Measurements from ENCODE around the gene RUSC2. TPM values are rescaled to one million over a fixed set of nuclear protein-coding genes. Genes with fewer than 3 reads are reported as not detected.

Gene RUSC2, protein sequence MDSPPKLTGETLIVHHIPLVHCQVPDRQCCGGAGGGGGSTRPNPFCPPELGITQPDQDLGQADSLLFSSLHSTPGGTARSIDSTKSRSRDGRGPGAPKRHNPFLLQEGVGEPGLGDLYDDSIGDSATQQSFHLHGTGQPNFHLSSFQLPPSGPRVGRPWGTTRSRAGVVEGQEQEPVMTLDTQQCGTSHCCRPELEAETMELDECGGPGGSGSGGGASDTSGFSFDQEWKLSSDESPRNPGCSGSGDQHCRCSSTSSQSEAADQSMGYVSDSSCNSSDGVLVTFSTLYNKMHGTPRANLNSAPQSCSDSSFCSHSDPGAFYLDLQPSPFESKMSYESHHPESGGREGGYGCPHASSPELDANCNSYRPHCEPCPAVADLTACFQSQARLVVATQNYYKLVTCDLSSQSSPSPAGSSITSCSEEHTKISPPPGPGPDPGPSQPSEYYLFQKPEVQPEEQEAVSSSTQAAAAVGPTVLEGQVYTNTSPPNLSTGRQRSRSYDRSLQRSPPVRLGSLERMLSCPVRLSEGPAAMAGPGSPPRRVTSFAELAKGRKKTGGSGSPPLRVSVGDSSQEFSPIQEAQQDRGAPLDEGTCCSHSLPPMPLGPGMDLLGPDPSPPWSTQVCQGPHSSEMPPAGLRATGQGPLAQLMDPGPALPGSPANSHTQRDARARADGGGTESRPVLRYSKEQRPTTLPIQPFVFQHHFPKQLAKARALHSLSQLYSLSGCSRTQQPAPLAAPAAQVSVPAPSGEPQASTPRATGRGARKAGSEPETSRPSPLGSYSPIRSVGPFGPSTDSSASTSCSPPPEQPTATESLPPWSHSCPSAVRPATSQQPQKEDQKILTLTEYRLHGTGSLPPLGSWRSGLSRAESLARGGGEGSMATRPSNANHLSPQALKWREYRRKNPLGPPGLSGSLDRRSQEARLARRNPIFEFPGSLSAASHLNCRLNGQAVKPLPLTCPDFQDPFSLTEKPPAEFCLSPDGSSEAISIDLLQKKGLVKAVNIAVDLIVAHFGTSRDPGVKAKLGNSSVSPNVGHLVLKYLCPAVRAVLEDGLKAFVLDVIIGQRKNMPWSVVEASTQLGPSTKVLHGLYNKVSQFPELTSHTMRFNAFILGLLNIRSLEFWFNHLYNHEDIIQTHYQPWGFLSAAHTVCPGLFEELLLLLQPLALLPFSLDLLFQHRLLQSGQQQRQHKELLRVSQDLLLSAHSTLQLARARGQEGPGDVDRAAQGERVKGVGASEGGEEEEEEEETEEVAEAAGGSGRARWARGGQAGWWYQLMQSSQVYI (N-terminal part only)
- 15.9 and 16.8 TPM in 2 replicates for polyA plus RNA-seq (2011; rRNA removed)
- 17.6 and 25.3 TPM in 2 replicates for polyA plus RNA-seq (2012; cell fraction: cytosol; rRNA removed)
- polyA plus RNA-seq (2012; cell fraction: nucleus; rRNA removed): 67.7 and 81.9 TPM in 2 replicates
- polyA plus RNA-seq (2017; fragmentation: RNase III; extraction: RNeasy Plus Mini Kit Qiagen cat#74134 plus additional on column Dnase treatment): 21.0 to 21.6 TPM (median 21.2 TPM) in 3 replicates
- polyA minus RNA-seq (2011; rRNA and poly(A)+ RNA removed): 77.7 and 84.8 TPM in 2 replicates

DNA sequence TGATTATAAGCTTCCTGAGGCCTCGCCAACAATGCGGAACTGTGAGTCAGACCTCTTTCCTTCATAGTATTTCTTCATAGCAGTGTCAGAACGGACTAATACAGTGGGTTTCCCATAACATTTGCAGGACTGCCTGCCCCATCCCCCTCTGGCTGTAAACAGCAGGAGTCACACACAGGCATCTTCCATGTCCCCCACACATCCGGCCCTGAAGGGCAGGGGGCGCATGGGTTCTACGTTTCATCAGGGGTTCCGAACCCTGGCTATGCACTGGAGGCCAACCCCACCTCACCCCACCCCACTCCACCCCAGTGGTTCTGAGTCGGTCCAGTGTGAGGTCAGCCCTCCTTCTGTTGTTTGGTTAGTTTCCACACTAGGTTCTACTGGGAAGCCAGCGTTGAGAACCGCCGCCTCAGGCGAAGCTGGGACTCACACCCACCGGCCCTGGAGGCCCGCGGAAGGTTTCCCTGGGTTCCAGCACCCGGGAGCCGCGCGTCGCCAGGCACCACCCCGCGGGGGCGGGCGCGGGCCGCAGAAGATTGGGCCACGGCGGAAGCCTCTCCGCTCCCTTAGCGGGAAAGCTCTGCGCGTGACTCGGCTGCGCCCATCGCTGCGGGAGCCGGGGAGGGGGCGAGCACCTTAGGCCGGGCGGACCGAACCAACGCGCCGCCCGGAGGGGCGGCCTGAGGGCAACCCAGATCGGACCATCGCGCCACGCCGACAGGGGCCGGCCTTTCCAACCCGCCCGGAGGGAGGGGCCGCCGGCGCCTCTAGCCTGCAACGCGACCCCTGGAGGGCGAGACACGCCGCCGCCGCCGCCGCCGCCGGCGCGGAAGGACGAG is at the start of gene RUSC2:
TSS of gene RUSC2 (plus strand) at position 799 of the 842 bp plus-strand sequence. CDS start 56,411 bp downstream, outside the sequence.
- under 1% methylated on average over 27 of the region's 71 CpGs for WGBS (ENCODE audit: missing lambda C conversion rate)
- Histone ChIP-seq H3K4me2 (peak within 1 kb of the TSS; percentile 88), H3K4me3 (peak within 1 kb of the TSS; percentile 57), H3K9me3 (no peaks in the 10 kb centered on the region), H3K27ac (peak within 1 kb of the TSS; percentile 96), H3K4me1 (peaks cover 34% of the 10 kb centered on the region)
- peak; percentile 74 to 78 for ATAC-seq
- CTCF ChIA-PET: interaction anchor here (0.6 to 3.9 kb wide), 34 partner anchors 11 to 1068 kb away, joined by 3 to 87 read pairs (median 5); partner anchors contain the start of gene TESK1
- POLR2A ChIA-PET: interaction anchor here (0.6 to 2.5 kb wide), 16 partner anchors 12 to 1409 kb away, joined by 3 to 25 read pairs (median 5); partner anchors contain the start of genes ATOSB, CREB3 and TLN1
- peak; percentile 73 to 91 for DNase-seq (ENCODE audit: low read depth in 1 of 2, low spot score in 1 of 2)
- peak; percentile 32 for FAIRE-seq
- TF ChIP-seq, protein P1, sequence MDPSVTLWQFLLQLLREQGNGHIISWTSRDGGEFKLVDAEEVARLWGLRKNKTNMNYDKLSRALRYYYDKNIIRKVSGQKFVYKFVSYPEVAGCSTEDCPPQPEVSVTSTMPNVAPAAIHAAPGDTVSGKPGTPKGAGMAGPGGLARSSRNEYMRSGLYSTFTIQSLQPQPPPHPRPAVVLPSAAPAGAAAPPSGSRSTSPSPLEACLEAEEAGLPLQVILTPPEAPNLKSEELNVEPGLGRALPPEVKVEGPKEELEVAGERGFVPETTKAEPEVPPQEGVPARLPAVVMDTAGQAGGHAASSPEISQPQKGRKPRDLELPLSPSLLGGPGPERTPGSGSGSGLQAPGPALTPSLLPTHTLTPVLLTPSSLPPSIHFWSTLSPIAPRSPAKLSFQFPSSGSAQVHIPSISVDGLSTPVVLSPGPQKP (IDR thresholded peaks at IDR 0.05; ENCODE audit: low read depth, low read length): no peak
- TF ChIP-seq JUN (IDR thresholded peaks at IDR 0.05) (peak in 1 of 2 experiments; percentile 96; a peak in 4 of 5 replicates), ZC3H11A (IDR thresholded peaks at IDR 0.05) (no peak), CBX2 (IDR thresholded peaks at IDR 0.05; ENCODE audit: borderline replicate concordance, low read depth) (no peak), MAFK (IDR thresholded peaks at IDR 0.05; ENCODE audit: partially characterized antibody) (no peak), KDM5A (IDR thresholded peaks at IDR 0.05) (no peak), EHF (CRISPR knock-in tag; IDR thresholded peaks at IDR 0.05) (no peak), POLR2AphosphoS2 (conservative IDR thresholded peaks at IDR 0.05; ENCODE audit: low read length) (no peak), ZFP36 (IDR thresholded peaks at IDR 0.05; ENCODE audit: borderline replicate concordance, partially characterized antibody) (no peak), KDM1A (IDR thresholded peaks at IDR 0.05; ENCODE audit: low read depth) (no peak), RFX5 (IDR thresholded peaks at IDR 0.05) (no peak), HOXB5 (CRISPR knock-in tag; IDR thresholded peaks at IDR 0.05) (no peak), ZSCAN20 (CRISPR knock-in tag; IDR thresholded peaks at IDR 0.05) (no peak), SREBF2 (IDR thresholded peaks at IDR 0.05) (no peak), NPAS2 (CRISPR knock-in tag; IDR thresholded peaks at IDR 0.05; ENCODE audit: borderline replicate concordance) (no peak), HEYL (CRISPR knock-in tag; IDR thresholded peaks at IDR 0.05) (no peak), GATA3 (IDR thresholded peaks at IDR 0.05; ENCODE audit: borderline replicate concordance) (peak; percentile 4; the same call in 1 of the 2 replicates), MAZ (IDR thresholded peaks at IDR 0.05; ENCODE audit: borderline replicate concordance, low read depth, low read length) (peak; percentile 75; the same call in 1 of the 2 replicates), SMC3 (IDR thresholded peaks at IDR 0.05) (peak; percentile 64), FOXS1 (CRISPR knock-in tag; IDR thresholded peaks at IDR 0.05) (no peak), RAD21 (conservative IDR thresholded peaks at IDR 0.05 in 1 of 2, IDR thresholded peaks at IDR 0.05 in 1 of 2) (peak; percentile 65 to 73), RNF2 (IDR thresholded peaks at IDR 0.05; ENCODE audit: borderline replicate concordance, low read depth) (no peak), HOXA7 (CRISPR knock-in tag; IDR thresholded peaks at IDR 0.05) (no peak)
- TF ChIP-seq, protein P2, sequence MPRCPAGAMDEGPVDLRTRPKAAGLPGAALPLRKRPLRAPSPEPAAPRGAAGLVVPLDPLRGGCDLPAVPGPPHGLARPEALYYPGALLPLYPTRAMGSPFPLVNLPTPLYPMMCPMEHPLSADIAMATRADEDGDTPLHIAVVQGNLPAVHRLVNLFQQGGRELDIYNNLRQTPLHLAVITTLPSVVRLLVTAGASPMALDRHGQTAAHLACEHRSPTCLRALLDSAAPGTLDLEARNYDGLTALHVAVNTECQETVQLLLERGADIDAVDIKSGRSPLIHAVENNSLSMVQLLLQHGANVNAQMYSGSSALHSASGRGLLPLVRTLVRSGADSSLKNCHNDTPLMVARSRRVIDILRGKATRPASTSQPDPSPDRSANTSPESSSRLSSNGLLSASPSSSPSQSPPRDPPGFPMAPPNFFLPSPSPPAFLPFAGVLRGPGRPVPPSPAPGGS (IDR thresholded peaks at IDR 0.05): peak; percentile 53; the same call in 2 of the 3 replicates
- TF ChIP-seq, protein P3, sequence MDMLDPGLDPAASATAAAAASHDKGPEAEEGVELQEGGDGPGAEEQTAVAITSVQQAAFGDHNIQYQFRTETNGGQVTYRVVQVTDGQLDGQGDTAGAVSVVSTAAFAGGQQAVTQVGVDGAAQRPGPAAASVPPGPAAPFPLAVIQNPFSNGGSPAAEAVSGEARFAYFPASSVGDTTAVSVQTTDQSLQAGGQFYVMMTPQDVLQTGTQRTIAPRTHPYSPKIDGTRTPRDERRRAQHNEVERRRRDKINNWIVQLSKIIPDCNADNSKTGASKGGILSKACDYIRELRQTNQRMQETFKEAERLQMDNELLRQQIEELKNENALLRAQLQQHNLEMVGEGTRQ (IDR thresholded peaks at IDR 0.05): peak; percentile 41; the same call in 1 of the 2 replicates
- TF ChIP-seq, protein P4, sequence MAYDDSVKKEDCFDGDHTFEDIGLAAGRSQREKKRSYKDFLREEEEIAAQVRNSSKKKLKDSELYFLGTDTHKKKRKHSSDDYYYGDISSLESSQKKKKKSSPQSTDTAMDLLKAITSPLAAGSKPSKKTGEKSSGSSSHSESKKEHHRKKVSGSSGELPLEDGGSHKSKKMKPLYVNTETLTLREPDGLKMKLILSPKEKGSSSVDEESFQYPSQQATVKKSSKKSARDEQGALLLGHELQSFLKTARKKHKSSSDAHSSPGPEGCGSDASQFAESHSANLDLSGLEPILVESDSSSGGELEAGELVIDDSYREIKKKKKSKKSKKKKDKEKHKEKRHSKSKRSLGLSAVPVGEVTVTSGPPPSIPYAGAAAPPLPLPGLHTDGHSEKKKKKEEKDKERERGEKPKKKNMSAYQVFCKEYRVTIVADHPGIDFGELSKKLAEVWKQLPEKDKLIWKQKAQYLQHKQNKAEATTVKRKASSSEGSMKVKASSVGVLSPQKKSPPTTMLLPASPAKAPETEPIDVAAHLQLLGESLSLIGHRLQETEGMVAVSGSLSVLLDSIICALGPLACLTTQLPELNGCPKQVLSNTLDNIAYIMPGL (CRISPR knock-in tag; IDR thresholded peaks at IDR 0.05; ENCODE audit: borderline replicate concordance): peak; percentile 12; the same call in 1 of the 2 replicates
- TF ChIP-seq, protein P5, sequence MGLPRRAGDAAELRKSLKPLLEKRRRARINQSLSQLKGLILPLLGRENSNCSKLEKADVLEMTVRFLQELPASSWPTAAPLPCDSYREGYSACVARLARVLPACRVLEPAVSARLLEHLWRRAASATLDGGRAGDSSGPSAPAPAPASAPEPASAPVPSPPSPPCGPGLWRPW (IDR thresholded peaks at IDR 0.05): no peak
